Trophoblast cell (in vitro differentiated cells and primary cell): ENCODE measurements around the gene NRXN2.

Experiments used
- DNase-seq, 2 donors: peaks; one replicate each; pipeline ENCODE4 v3.0.0-alpha.2; 2016
- H2AFZ ChIP-seq: 2 replicates; pipeline ENCODE4 v1.6.1; 2013; ENCODE audit warnings: low read length, moderate library complexity, mild to moderate bottlenecking; ENCODE audit not compliant: insufficient read depth, poor library complexity
- H2AK5ac ChIP-seq: 2 replicates; pipeline ENCODE4 v1.6.1; 2013; ENCODE audit warnings: mild to moderate bottlenecking, low read length
- H2BK120ac ChIP-seq: 2 replicates; pipeline ENCODE4 v1.6.1; 2013; ENCODE audit warnings: low read length, mild to moderate bottlenecking, moderate library complexity; ENCODE audit not compliant: insufficient read depth, poor library complexity
- H2BK12ac ChIP-seq: 2 replicates; pipeline ENCODE4 v1.6.1; 2013; ENCODE audit warnings: mild to moderate bottlenecking, low read length, moderate library complexity
- H2BK5ac ChIP-seq: 2 replicates; pipeline ENCODE4 v1.6.1; 2013; ENCODE audit warnings: low read length, low read depth, moderate library complexity, mild to moderate bottlenecking; ENCODE audit not compliant: poor library complexity
- H3K14ac ChIP-seq: 2 replicates; pipeline ENCODE4 v1.6.1; 2013; ENCODE audit warnings: mild to moderate bottlenecking, low read length
- H3K18ac ChIP-seq: 2 replicates; pipeline ENCODE4 v1.6.1; 2013; ENCODE audit warnings: mild to moderate bottlenecking, low read length
- H3K23ac ChIP-seq: 2 replicates; pipeline ENCODE4 v1.6.1; 2013; ENCODE audit warnings: low read length
- H3K27ac ChIP-seq: 2 replicates; pipeline ENCODE4 v1.5.1; 2013; ENCODE audit warnings: low read depth, mild to moderate bottlenecking, inconsistent platforms, low read length, moderate library complexity
- H3K27me3 ChIP-seq: 2 replicates; pipeline ENCODE4 v1.6.1; 2013; ENCODE audit warnings: inconsistent platforms, mild to moderate bottlenecking, low read length, moderate library complexity; ENCODE audit not compliant: insufficient read depth
- H3K36me3 ChIP-seq, 2 experiments: 1 replicate in 1 of 2; 2 replicates in 1 of 2; pipeline ENCODE4 v1.6.1; 2013; ENCODE audit warnings: low read length in 2 of 2, mild to moderate bottlenecking in 2 of 2, moderate library complexity in 1 of 2; ENCODE audit not compliant: insufficient read depth in 2 of 2, control insufficient read depth in 1 of 2
- H3K4ac ChIP-seq: 2 replicates; pipeline ENCODE4 v1.6.1; 2013; ENCODE audit warnings: low read depth, mild to moderate bottlenecking, low read length, moderate library complexity
- H3K4me1 ChIP-seq, 2 experiments: 1 replicate in 1 of 2; 2 replicates in 1 of 2; pipeline ENCODE4 v1.6.1; 2013; ENCODE audit warnings: low read length in 2 of 2, mild to moderate bottlenecking in 2 of 2, moderate library complexity in 1 of 2; ENCODE audit not compliant: insufficient read depth in 2 of 2, control insufficient read depth in 1 of 2
- H3K4me2 ChIP-seq: 2 replicates; pipeline ENCODE4 v1.6.1; 2013; ENCODE audit warnings: inconsistent platforms, mild to moderate bottlenecking, low read length, moderate library complexity
- H3K4me3 ChIP-seq: 2 replicates; pipeline ENCODE4 v1.5.1; 2013; ENCODE audit warnings: mild to moderate bottlenecking, low read depth, low read length, inconsistent platforms
- H3K79me1 ChIP-seq: one replicate; pipeline ENCODE4 v1.6.1; 2013; ENCODE audit warnings: low read length
- H3K79me2 ChIP-seq: 2 replicates; pipeline ENCODE4 v1.6.1; 2013; ENCODE audit warnings: low read length, mild to moderate bottlenecking; ENCODE audit not compliant: control insufficient read depth, insufficient read depth, poor library complexity
- H3K9ac ChIP-seq: 2 replicates; pipeline ENCODE4 v1.6.1; 2013; ENCODE audit warnings: mild to moderate bottlenecking, low read length
- H3K9me3 ChIP-seq: 2 replicates; pipeline ENCODE4 v1.6.1; 2013; ENCODE audit warnings: low read depth, mild to moderate bottlenecking, control low read depth, inconsistent platforms, low read length; ENCODE audit not compliant: insufficient read depth
- H4K12ac ChIP-seq: 2 replicates; pipeline ENCODE4 v1.6.1; 2013; ENCODE audit warnings: low read depth, mild to moderate bottlenecking, low read length, moderate library complexity
- H4K8ac ChIP-seq: 2 replicates; pipeline ENCODE4 v1.6.1; 2013; ENCODE audit warnings: low read depth, mild to moderate bottlenecking, low read length, moderate library complexity
- H4K91ac ChIP-seq: one replicate; pipeline ENCODE4 v1.6.1; 2013; ENCODE audit warnings: low read depth, mild to moderate bottlenecking, low read length, moderate library complexity
- WGBS: extraction: QIAGEN DNeasy Blood & Tissue Kit; methylation state at CpG from one replicate; pipeline ENCODE4 v1.1.7; 2013; ENCODE audit warnings: missing lambda C conversion rate; ENCODE audit not compliant: insufficient read length, insufficient coverage; ENCODE audit errors: extremely low coverage; 5-methylcytosine and 5-hydroxymethylcytosine counted together

NRXN2 gene

DNA sequence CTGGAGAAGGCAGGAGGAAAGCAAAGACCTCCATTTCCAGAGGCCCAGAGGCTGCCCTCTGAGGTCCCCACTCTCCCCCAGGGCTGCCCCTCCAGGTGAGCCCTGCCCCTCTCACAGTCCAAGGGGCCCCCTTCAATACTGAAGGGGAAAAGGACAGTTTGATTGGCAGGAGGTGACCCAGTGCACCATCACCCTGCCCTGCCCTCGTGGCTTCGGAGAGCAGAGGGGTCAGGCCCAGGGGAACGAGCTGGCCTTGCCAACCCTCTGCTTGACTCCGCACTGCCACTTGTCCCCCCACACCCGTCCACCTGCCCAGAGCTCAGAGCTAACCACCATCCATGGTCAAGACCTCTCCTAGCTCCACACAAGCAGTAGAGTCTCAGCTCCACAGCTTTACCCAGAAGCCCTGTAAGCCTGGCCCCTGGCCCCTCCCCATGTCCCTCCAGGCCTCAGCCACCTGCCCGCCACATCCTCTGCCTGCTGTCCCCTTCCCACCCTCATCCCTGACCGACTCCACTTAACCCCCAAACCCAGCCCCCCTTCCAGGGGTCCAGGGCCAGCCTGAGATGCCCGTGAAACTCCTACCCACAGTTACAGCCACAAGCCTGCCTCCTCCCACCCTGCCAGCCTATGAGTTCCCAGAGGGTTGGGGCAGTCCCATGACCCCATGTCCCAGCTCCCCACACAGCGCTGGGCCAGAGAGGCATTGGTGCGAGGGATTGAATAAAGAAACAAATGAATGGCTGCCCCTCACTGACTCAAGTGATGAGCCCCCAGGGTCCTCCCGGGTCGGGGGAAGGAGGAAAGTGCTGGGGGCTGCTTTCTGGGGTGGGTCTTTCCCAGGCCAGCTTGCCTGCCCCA lies 121.2 kb downstream of the NRXN2 start:
- H3K14ac ChIP-seq, result no peak overlapping the region
- no peaks in the 10 kb centered on the region for H3K27me3 ChIP-seq
- no peak overlapping the region for H3K4me2 ChIP-seq
- H3K4ac ChIP-seq, result no peak overlapping the region
- H4K8ac ChIP-seq, result no peak overlapping the region
- H2AFZ ChIP-seq, result no peak overlapping the region
- H2BK12ac ChIP-seq, result no peak overlapping the region
- H3K4me1 ChIP-seq, result no peaks in the 10 kb centered on the region
- H3K79me2 ChIP-seq, result no peaks in the 10 kb centered on the region
- H4K91ac ChIP-seq, result no peak overlapping the region
- H3K79me1 ChIP-seq, result no peaks in the 10 kb centered on the region
- H4K12ac ChIP-seq, result no peak overlapping the region
- no CpG with 5 or more reads among the region's 12 CpGs for WGBS
- peaks cover 13% of the 10 kb centered on the region for H3K9me3 ChIP-seq
- no peak for DNase-seq
- H3K23ac ChIP-seq, result no peak overlapping the region
- H2AK5ac ChIP-seq, result no peak overlapping the region
- H3K9ac ChIP-seq, result no peak overlapping the region
- no peak overlapping the region for H3K4me3 ChIP-seq
- H2BK120ac ChIP-seq, result no peak overlapping the region
- H3K27ac ChIP-seq, result no peak overlapping the region
- H3K18ac ChIP-seq, result no peak overlapping the region
- no peaks in the 10 kb centered on the region for H3K36me3 ChIP-seq
- H2BK5ac ChIP-seq, result no peak overlapping the region

DNA sequence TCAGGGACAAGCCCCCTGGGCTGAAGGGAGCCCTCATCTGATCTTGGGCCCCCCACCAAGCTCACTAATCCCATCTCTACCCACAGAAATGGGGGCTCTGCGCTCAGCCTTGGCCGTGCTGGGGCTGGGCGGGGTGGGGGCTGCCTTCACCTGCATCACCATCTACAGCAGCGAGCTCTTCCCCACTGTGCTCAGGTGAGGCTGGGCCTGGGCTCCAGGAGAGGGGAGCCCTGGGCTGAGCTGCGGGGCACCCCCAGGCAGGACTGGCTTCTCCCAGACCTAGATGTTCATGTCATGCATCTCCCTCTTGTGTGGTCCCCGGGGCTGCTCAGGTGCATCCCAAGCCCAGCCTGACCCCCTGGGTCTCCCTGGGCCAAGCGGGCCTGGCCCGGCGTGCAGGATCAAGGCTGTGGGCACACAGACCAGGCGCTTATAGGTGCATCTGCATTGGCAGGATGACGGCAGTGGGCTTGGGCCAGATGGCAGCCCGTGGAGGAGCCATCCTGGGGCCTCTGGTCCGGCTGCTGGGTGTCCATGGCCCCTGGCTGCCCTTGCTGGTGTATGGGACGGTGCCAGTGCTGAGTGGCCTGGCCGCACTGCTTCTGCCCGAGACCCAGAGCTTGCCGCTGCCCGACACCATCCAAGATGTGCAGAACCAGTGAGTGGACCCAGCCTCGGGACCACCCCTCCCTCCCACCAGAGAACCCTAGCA lies 122.6 kb downstream of the NRXN2 start:
- H2BK12ac ChIP-seq, result no peak overlapping the region
- H3K27ac ChIP-seq, result no peak overlapping the region
- no peaks in the 10 kb centered on the region for H3K79me2 ChIP-seq
- H2BK120ac ChIP-seq, result no peak overlapping the region
- H3K4me1 ChIP-seq, result no peaks in the 10 kb centered on the region
- H3K4me2 ChIP-seq, result no peak overlapping the region
- H3K9me3 ChIP-seq, result peaks cover 18% of the 10 kb centered on the region
- H4K91ac ChIP-seq, result no peak overlapping the region
- DNase-seq, result no peak
- H3K14ac ChIP-seq, result no peak overlapping the region
- H2AFZ ChIP-seq, result no peak overlapping the region
- H3K18ac ChIP-seq, result no peak overlapping the region
- no peak overlapping the region for H3K4me3 ChIP-seq
- no peaks in the 10 kb centered on the region for H3K79me1 ChIP-seq
- no peak overlapping the region for H2BK5ac ChIP-seq
- H2AK5ac ChIP-seq, result no peak overlapping the region
- no peak overlapping the region for H3K4ac ChIP-seq
- no peaks in the 10 kb centered on the region for H3K36me3 ChIP-seq
- no CpG with 5 or more reads among the region's 19 CpGs for WGBS
- no peak overlapping the region for H4K8ac ChIP-seq
- no peak overlapping the region for H3K23ac ChIP-seq
- no peaks in the 10 kb centered on the region for H3K27me3 ChIP-seq
- no peak overlapping the region for H4K12ac ChIP-seq
- no peak overlapping the region for H3K9ac ChIP-seq

DNA sequence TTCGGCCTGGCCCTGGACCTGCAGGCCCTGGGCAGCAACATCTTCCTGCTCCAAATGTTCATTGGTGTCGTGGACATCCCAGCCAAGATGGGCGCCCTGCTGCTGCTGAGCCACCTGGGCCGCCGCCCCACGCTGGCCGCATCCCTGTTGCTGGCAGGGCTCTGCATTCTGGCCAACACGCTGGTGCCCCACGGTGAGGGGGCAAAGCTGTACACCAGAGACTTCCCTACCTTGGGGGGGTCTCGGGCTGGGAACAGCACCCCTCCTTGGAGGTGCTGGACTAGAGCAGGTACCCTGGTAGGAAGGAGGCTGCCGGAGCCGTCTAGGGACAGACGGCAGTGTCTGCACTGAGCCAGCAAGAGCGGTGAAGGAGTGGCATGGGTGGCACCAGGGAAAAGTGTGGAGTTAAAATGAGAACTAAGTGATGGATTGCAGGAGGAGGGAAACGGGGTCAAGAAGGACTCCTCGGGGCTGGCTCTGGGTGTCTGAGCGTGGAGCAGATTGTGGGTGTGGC lies 123.2 kb downstream of the NRXN2 start:
- no peak overlapping the region for H4K8ac ChIP-seq
- H3K9me3 ChIP-seq, result peaks cover 18% of the 10 kb centered on the region
- no peaks in the 10 kb centered on the region for H3K27me3 ChIP-seq
- H2BK12ac ChIP-seq, result no peak overlapping the region
- H3K18ac ChIP-seq, result no peak overlapping the region
- no peak overlapping the region for H4K12ac ChIP-seq
- H3K4ac ChIP-seq, result no peak overlapping the region
- H3K9ac ChIP-seq, result no peak overlapping the region
- no peaks in the 10 kb centered on the region for H3K36me3 ChIP-seq
- no peak for DNase-seq
- no peak overlapping the region for H3K4me3 ChIP-seq
- H2BK5ac ChIP-seq, result no peak overlapping the region
- no peaks in the 10 kb centered on the region for H3K4me1 ChIP-seq
- H2AFZ ChIP-seq, result no peak overlapping the region
- H2BK120ac ChIP-seq, result no peak overlapping the region
- no CpG with 5 or more reads among the region's 17 CpGs for WGBS
- H2AK5ac ChIP-seq, result no peak overlapping the region
- H3K79me2 ChIP-seq, result no peaks in the 10 kb centered on the region
- H4K91ac ChIP-seq, result no peak overlapping the region
- H3K4me2 ChIP-seq, result no peak overlapping the region
- H3K27ac ChIP-seq, result no peak overlapping the region
- H3K14ac ChIP-seq, result no peak overlapping the region
- no peaks in the 10 kb centered on the region for H3K79me1 ChIP-seq
- no peak overlapping the region for H3K23ac ChIP-seq

DNA sequence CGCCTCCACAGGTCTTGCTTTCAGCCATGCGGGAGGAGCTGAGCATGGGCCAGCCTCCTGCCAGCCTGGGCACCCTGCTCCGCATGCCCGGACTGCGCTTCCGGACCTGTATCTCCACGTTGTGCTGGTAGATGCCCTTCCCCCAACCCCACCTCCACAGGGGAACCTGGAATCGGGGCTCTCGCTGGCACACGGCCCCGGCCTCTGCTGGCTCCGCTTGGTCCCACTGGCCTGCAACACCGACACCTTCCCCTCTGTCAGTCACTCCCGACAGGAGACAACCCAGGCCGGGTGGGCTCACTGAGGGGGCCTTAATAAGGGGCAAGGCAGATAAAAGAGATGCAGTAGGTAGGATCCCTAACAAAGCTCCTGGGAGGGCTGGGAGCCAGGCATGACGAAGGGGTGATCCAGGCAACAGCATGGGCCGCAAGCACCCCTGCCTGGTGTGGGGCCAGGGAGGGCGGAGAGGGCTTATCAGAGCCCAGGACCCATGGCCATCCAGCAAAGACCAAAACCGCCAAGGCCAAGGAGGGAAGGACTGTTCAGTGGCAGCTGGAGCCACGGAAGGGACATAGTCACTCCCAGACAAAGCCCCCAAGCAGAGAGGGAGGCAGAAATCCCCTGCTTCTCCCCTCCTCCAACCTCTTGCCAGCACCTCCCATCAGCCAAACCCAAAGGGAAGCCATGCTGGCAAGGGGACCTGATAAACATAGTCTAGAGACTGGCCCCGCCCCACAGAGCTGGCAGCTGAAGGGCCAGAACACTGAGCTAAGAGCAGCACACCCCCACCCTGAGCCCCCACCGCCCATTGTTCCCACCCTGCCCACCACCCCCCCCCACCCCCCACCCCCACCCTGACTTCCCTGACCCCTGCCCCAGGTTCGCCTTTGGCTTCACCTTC lies 124.0 kb downstream of the NRXN2 start:
- Histone ChIP-seq H3K27me3 (no peaks in the 10 kb centered on the region), H3K18ac (no peak overlapping the region), H3K4me3 (no peak overlapping the region), H3K79me2 (no peaks in the 10 kb centered on the region), H4K91ac (no peak overlapping the region), H2AK5ac (no peak overlapping the region), H3K23ac (no peak overlapping the region), H2BK120ac (no peak overlapping the region), H3K4ac (no peak overlapping the region), H3K14ac (no peak overlapping the region), H2BK5ac (no peak overlapping the region), H3K27ac (no peak overlapping the region), H3K79me1 (no peaks in the 10 kb centered on the region), H3K4me2 (no peak overlapping the region), H3K4me1 (no peaks in the 10 kb centered on the region), H2BK12ac (no peak overlapping the region), H3K9me3 (peaks cover 22% of the 10 kb centered on the region), H4K8ac (no peak overlapping the region), H3K9ac (no peak overlapping the region), H2AFZ (no peak overlapping the region), H4K12ac (no peak overlapping the region), H3K36me3 (no peaks in the 10 kb centered on the region)
- no CpG with 5 or more reads among the region's 23 CpGs for WGBS
- no peak for DNase-seq
